GM18868 (cell line): ENCODE measurements around the gene SLC5A8.
"Not testable (repeated sequence)": the region's sequence is repeated elsewhere in the genome, so short reads cannot be mapped to it uniquely, and the experiment has no call there.

ENCODE experiments used
- ATAC-seq: cut with Tn5 transposase; IDR thresholded peaks from one replicate; pipeline ENCODE4 v1.9.1; 2021; ENCODE audit warnings: mild to moderate bottlenecking, moderate library complexity; ENCODE audit not compliant: unreplicated experiment

The SLC5A8 gene

GRCh38 chr12:101173197-101173749 lies 36.8 kb downstream of the SLC5A8 start:
- ATAC-seq, result no peak

DNA sequence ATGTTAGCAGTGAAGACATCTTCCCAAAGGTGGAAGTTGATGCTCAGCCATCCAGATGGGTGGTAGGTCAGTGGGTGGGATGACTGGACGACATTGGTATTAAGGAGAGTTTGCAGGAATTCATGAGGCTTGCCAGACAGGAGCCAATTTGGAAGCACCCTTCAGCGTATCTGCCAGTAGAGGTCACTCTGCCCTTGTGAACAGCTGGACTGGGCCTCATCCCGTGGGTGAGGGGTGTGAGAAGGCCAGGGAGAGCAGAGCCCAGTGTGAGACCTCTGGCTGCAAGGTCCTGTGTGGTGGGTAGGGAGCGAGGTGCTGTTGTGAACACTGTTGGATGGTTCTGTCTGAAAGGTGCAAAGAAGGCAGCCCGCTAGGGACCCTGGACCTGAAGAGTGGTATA lies 37.7 kb downstream of the SLC5A8 start:
- no peak for ATAC-seq

- no peak for ATAC-seq
Measured at GRCh38 chr12:101168001-101168400, 42.0 kb downstream of the SLC5A8 start.

DNA sequence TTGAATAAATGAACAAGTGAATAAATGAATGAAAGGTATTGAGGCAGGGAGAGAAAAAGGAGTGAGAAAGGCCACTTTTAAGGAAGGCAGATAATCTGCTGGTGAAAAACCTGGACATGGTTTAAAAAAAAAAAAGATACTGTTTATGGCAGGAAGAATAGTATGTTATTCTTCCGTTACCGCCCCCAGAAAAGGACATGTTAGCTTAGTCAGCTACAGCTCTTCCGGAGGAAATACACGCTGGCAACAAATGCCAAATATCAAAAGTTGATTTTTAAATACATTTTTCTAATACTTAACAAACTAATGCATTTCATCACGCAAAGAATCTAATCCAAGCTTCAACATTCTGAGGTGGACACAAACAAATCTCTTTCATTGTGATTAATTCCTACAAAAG lies 43.2 kb downstream of the SLC5A8 start:
- no peak for ATAC-seq

DNA sequence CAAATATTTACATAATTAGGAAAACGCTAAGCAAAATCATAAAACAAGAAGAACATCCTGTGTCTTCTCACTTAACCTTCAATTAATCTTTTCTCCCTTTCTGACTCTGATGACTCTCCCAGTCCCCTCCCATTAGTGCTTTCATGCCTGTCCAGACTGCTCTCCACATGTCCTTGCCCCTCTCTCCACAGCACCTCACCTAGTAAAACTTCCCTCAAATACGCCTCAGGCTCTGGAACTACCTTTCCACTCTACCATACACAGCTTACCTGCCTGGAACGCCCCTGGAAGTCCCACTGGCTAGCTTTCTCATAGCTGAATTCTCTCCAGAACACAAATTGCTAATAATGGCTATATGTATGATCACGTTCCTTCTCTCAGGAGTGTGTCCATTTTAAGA lies 44.7 kb downstream of the SLC5A8 start:
- no peak for ATAC-seq

DNA sequence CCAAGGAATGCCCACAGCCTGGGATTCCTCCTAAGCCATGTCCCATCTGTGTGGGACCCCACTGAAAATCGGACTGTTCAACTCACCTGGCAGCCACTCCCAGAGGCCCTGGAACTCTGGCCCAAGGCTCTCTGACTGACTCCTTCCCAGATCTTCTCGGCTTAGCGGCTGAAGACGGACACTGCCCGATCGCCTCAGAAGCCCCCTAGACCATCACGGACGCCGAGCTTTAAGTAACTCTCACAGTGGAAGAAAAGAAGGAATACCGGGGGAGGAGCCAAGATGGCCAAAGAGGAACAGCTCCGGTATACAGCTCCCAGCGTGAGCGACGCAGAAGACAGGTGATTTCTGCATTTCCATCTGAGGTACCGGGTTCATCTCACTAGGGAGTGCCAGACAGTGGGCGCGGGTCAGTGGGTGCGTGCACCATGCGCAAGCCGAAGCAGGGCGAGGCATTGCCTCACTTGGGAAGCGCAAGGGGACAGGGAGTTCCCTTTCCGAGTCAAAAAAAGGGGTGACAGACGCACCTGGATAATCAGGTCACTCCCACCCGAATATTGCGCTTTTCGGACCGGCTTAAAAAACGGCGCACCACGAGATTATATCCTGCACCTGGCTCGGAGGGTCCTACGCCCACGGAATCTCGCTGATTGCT lies 64.1 kb downstream of the SLC5A8 start:
- ATAC-seq, result not testable (repeated sequence)

DNA sequence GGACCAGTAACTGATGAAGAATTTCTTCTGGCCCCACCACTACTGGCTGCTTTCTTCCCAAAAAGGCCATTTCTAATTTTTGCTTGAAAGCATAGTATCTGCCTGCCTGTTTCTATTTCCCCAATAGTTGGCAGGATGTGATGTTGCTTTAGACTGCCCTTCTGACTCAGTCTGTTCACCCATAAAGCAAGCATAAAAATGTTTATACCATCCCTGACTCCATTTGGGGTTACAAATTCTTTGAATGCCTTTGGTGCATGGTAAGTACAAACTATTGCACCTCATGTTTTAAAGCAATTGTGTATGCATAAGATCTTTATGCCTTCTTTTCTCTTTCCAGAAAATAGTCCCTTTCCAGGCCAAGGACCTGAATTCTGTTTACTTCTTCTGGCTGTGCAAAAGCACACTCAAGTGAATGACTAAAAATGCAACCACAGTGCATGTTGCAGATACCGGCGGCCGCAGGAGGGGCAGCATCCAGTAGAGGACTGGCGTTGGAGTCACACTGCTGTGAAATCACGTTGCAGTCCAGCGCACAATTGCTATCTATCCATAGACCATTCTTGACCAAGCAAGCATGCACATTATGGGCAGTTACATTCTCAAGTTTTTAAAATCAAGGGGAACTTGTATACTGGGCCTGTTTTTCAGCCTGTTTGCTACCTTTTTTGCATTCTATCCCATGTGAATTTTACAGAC lies 82.4 kb downstream of the SLC5A8 start:
- no peak for ATAC-seq

DNA sequence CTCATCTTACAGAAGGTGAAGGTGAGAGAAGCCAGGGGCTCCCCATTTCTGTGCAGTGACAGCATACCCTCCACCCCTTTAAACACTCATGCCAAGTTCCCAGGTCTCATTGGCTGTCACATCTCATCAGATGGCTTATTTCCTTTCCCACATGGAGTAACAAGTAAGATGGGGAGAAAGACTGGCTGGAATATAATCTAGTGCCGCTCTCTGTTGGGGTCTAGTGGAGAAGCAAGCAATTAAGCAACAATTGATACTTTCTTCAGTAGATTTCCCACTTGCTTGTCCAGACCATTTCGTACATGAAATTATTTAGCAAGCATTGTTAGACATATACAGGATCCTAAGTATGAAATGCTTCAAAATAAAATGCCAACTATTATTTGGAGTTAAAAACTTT lies 92.2 kb downstream of the SLC5A8 start:
- no peak for ATAC-seq

- ATAC-seq, result no peak
Measured at GRCh38 chr12:101116911-101117310, 93.1 kb downstream of the SLC5A8 start.

GRCh38 chr12:101115326-101115725 lies 94.7 kb downstream of the SLC5A8 start:
- ATAC-seq, result peak; percentile 73

GRCh38 chr12:101111441-101111840 lies 98.6 kb downstream of the SLC5A8 start:
- no peak for ATAC-seq

- no peak for ATAC-seq
Measured at GRCh38 chr12:101110866-101111265, 99.2 kb downstream of the SLC5A8 start.

GRCh38 chr12:101108130-101108529 lies 101.9 kb downstream of the SLC5A8 start:
- no peak for ATAC-seq

DNA sequence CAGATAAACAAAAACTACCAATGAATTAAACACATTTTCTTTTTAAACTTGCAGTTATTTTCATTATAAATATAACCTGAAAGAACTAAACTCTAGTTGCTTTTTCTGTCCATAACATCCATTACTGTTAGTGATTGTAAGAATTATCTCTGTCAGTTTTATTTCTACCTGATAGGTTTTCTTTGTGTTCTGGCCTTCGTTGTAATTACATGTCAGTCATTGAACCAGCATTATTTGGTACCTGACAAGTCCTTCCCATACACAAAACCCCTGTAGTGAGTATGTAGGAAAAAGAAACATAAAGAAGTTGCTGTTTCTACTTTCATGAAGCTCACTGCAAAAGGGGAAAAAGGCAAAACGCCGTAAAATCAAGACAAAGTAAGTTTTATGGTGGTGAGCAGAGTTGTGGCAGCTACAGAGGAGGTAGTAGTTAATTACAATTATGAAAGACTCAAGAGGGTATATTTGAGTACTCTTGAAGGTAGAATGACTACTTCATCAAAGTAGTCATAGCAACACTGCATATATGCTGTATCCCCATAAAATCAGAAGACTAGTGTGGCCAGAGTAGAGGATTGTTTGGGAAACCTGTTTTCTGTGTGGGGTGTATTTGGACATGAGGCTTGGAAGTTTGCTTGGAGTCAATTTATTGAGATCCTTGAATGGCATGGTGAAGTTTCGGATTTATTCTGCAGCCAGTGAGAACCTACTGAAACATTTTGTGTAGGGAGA lies 102.8 kb downstream of the SLC5A8 start:
- ATAC-seq, result no peak
